H9 (cell line): Measurements from ENCODE around the gene SLC7A9. TPM values are rescaled to one million over a fixed set of nuclear protein-coding genes. Genes with fewer than 3 reads are reported as not detected.

Source experiments
- DNase-seq: peaks from one replicate; pipeline ENCODE4 v3.0.0-alpha.2; 2017
- H2AFZ ChIP-seq: one replicate; pipeline ENCODE4 v1.6.1; 2013; ENCODE audit warnings: mild to moderate bottlenecking, low read length, control low read depth, moderate library complexity
- H2AK5ac ChIP-seq: 2 replicates; pipeline ENCODE4 v1.6.1; 2013; ENCODE audit warnings: low read length, control low read depth, mixed read lengths; ENCODE audit not compliant: insufficient read length
- H2BK120ac ChIP-seq: one replicate; pipeline ENCODE4 v1.6.1; 2013; ENCODE audit warnings: low read depth, mild to moderate bottlenecking, low read length, control low read depth, inconsistent platforms; ENCODE audit not compliant: poor library complexity, severe bottlenecking
- H2BK12ac ChIP-seq: 2 replicates; pipeline ENCODE4 v1.6.1; 2013; ENCODE audit warnings: low read length, control low read depth, mixed read lengths, low read depth; ENCODE audit not compliant: insufficient read length
- H2BK15ac ChIP-seq: 2 replicates; pipeline ENCODE4 v1.6.1; 2013; ENCODE audit warnings: low read depth, low read length, control low read depth
- H2BK20ac ChIP-seq: one replicate; pipeline ENCODE4 v1.6.1; 2013; ENCODE audit warnings: low read depth, mild to moderate bottlenecking, low read length, control low read depth, inconsistent platforms; ENCODE audit not compliant: poor library complexity, severe bottlenecking
- H2BK5ac ChIP-seq: 2 replicates; pipeline ENCODE4 v1.6.1; 2013; ENCODE audit warnings: low read length, control low read depth, mixed read lengths; ENCODE audit not compliant: insufficient read length
- H3K14ac ChIP-seq: 2 replicates; pipeline ENCODE4 v1.6.1; 2013; ENCODE audit warnings: low read length, control low read depth; ENCODE audit not compliant: insufficient read depth
- H3K18ac ChIP-seq: 2 replicates; pipeline ENCODE4 v1.6.1; 2013; ENCODE audit warnings: low read depth, mild to moderate bottlenecking, mixed read lengths, low read length, control low read depth; ENCODE audit not compliant: insufficient read length
- H3K23ac ChIP-seq: 2 replicates; pipeline ENCODE4 v1.6.1; 2013; ENCODE audit warnings: low read length, control low read depth, mixed read lengths, low read depth; ENCODE audit not compliant: insufficient read length
- H3K23me2 ChIP-seq: 2 replicates; pipeline ENCODE4 v1.6.1; 2013; ENCODE audit warnings: low read depth, mild to moderate bottlenecking, mixed read lengths, low read length, control low read depth; ENCODE audit not compliant: insufficient read length, poor library complexity, severe bottlenecking
- H3K27ac ChIP-seq: 2 replicates; pipeline ENCODE4 v1.5.1; 2013; ENCODE audit warnings: low read length, control low read depth, mixed read lengths, low read depth; ENCODE audit not compliant: insufficient read length
- H3K27me3 ChIP-seq: 2 replicates; pipeline ENCODE4 v1.6.1; 2013; ENCODE audit warnings: low read length, control low read depth, inconsistent platforms; ENCODE audit not compliant: insufficient read depth
- H3K4ac ChIP-seq: 2 replicates; pipeline ENCODE4 v1.6.1; 2013; ENCODE audit warnings: low read depth, mild to moderate bottlenecking, control low read depth, inconsistent platforms, low read length, moderate library complexity
- H3K4me1 ChIP-seq: 2 replicates; pipeline ENCODE4 v1.6.1; 2013; ENCODE audit warnings: low read length, control low read depth, inconsistent platforms; ENCODE audit not compliant: insufficient read depth
- H3K4me2 ChIP-seq: 2 replicates; pipeline ENCODE4 v1.6.1; 2013; ENCODE audit warnings: low read length, control low read depth, mixed read lengths; ENCODE audit not compliant: insufficient read length, insufficient read depth
- H3K56ac ChIP-seq: 2 replicates; pipeline ENCODE4 v1.6.1; 2013; ENCODE audit warnings: low read depth, mild to moderate bottlenecking, mixed read lengths, low read length, control low read depth; ENCODE audit not compliant: insufficient read length
- H3K79me1 ChIP-seq: 2 replicates; pipeline ENCODE4 v1.6.1; 2013; ENCODE audit warnings: low read depth, mild to moderate bottlenecking, moderate library complexity, low read length, control low read depth, inconsistent platforms; ENCODE audit not compliant: insufficient read depth, poor library complexity, severe bottlenecking
- H3K79me2 ChIP-seq: 2 replicates; pipeline ENCODE4 v1.6.1; 2013; ENCODE audit warnings: low read length, control low read depth, inconsistent platforms; ENCODE audit not compliant: insufficient read depth
- H3K9ac ChIP-seq: 2 replicates; pipeline ENCODE4 v1.6.1; 2013; ENCODE audit warnings: low read length, control low read depth, mixed read lengths; ENCODE audit not compliant: insufficient read length; ENCODE audit errors: extremely low read depth
- H3K9me3 ChIP-seq: one replicate; pipeline ENCODE4 v1.6.1; 2013; ENCODE audit warnings: low read depth, low read length, inconsistent platforms; ENCODE audit not compliant: control insufficient read depth
- H3T11ph ChIP-seq: one replicate; pipeline ENCODE4 v1.6.1; 2013; ENCODE audit warnings: mild to moderate bottlenecking, low read length, control low read depth, inconsistent platforms
- H4K20me1 ChIP-seq: one replicate; pipeline ENCODE4 v1.6.1; 2013; ENCODE audit not compliant: control insufficient read depth, insufficient read length, insufficient read depth
- H4K5ac ChIP-seq: 2 replicates; pipeline ENCODE4 v1.6.1; 2013; ENCODE audit warnings: low read depth, mild to moderate bottlenecking, mixed read lengths, low read length, control low read depth; ENCODE audit not compliant: insufficient read length
- H4K8ac ChIP-seq: replicated peaks from 2 replicates; pipeline ENCODE4 v1.6.1; 2013; ENCODE audit warnings: low read length, control low read depth, mixed read lengths, low read depth; ENCODE audit not compliant: insufficient read length
- H4K91ac ChIP-seq: 2 replicates; pipeline ENCODE4 v1.6.1; 2013; ENCODE audit warnings: low read depth, mild to moderate bottlenecking, moderate library complexity, mixed read lengths, low read length, control low read depth; ENCODE audit not compliant: insufficient read length
- H3K27ac Mint-ChIP-seq, 3 experiments: 2 replicates in 2 of 3; 3 replicates in 1 of 3; pipeline ENCODE4 v1.8.0; 2020 to 2021; ENCODE audit warnings: mixed read lengths in 3 of 3, mild to moderate bottlenecking in 1 of 3, moderate library complexity in 1 of 3
- H3K27me3 Mint-ChIP-seq: 2 replicates; pipeline ENCODE4 v1.8.0; 2021; ENCODE audit warnings: low read depth, mild to moderate bottlenecking, moderate library complexity, mixed read lengths
- H3K36me3 Mint-ChIP-seq, 3 experiments: 2 replicates in 2 of 3; 3 replicates in 1 of 3; pipeline ENCODE4 v1.8.0; 2020 to 2021; ENCODE audit warnings: low read depth in 3 of 3, mixed read lengths in 3 of 3; ENCODE audit not compliant: insufficient read depth in 1 of 3
- H3K4me1 Mint-ChIP-seq, 2 experiments: 2 replicates each; pipeline ENCODE4 v1.8.0; 2020; ENCODE audit warnings: mixed read lengths in 2 of 2
- H3K4me3 Mint-ChIP-seq, 2 experiments: 2 replicates in 1 of 2; 3 replicates in 1 of 2; pipeline ENCODE4 v1.8.0; 2020 to 2021; ENCODE audit warnings: mild to moderate bottlenecking in 2 of 2, mixed read lengths in 2 of 2, moderate library complexity in 1 of 2
- H3K9me3 Mint-ChIP-seq, 2 experiments: 2 replicates in 1 of 2; 3 replicates in 1 of 2; pipeline ENCODE4 v1.8.0; 2020; ENCODE audit warnings: mild to moderate bottlenecking in 2 of 2, mixed read lengths in 2 of 2, moderate library complexity in 1 of 2
- CTCF ChIP-seq: fragments of 200-600 bp; sonication (generic); conservative IDR thresholded peaks from 3 replicates; pipeline ENCODE4 v1.8.0; 2021; ENCODE audit warnings: antibody characterized with exemption, mild to moderate bottlenecking
- WGBS: extraction: QIAGEN DNeasy Blood & Tissue Kit; methylation state at CpG from one replicate; pipeline ENCODE4 v1.1.7; 2013; ENCODE audit warnings: missing lambda C conversion rate, low lambda C conversion rate, mixed read lengths; ENCODE audit not compliant: insufficient read length; ENCODE audit errors: extremely low coverage; 5-methylcytosine and 5-hydroxymethylcytosine counted together
- total RNA-seq: library from RNA; stranded (reverse); gene quantifications from 2 replicates; pipeline ENCODE4 v1.2.1, GENCODE V29; 2021

SLC7A9 gene
- total RNA-seq, 1 experiment from 2014 or later, result not detected

GRCh38 chr19:32916969-32917615, 47.5 kb upstream of the SLC7A9 start:
- H3K27me3 Mint-ChIP-seq, result no peaks in the 10 kb centered on the region
- no peak for DNase-seq
- no peak overlapping the region for H3K27ac ChIP-seq

More at GRCh38 chr19:32916969-32917615, 47.5 kb upstream of the SLC7A9 start:
- H3K18ac ChIP-seq, result no peak overlapping the region
- WGBS, result no CpG with 5 or more reads among the region's 4 CpGs
- H2BK15ac ChIP-seq, result no peak overlapping the region
- no peak overlapping the region for H4K8ac ChIP-seq
- H2BK120ac ChIP-seq, result no peak overlapping the region
- H3K4me1 ChIP-seq, result peaks cover 6% of the 10 kb centered on the region; the same call in 1 of the 2 replicates
- no peak overlapping the region for H3K9ac ChIP-seq
- no peaks in the 10 kb centered on the region for H4K20me1 ChIP-seq
- no peak overlapping the region for H3K14ac ChIP-seq
- no peaks in the 10 kb centered on the region for H3K9me3 Mint-ChIP-seq
- H3K9me3 ChIP-seq, result no peaks in the 10 kb centered on the region
- no peak overlapping the region for H2BK12ac ChIP-seq
- no peak overlapping the region for H3K4me3 Mint-ChIP-seq
- peak overlapping the region; percentile 25 to 91 (median 84); a peak in 4 of 7 replicates for H3K27ac Mint-ChIP-seq
- TF ChIP-seq CTCF, result no peak
- H3K4me2 ChIP-seq, result no peak overlapping the region
- H3T11ph ChIP-seq, result no peak overlapping the region
- no peak overlapping the region for H3K56ac ChIP-seq
- H2BK5ac ChIP-seq, result no peak overlapping the region
- no peak overlapping the region for H3K4ac ChIP-seq
- H3K36me3 Mint-ChIP-seq, result peaks cover 1 to 12% (median 4%) of the 10 kb centered on the region in 3 experiments; a peak in 5 of 7 replicates
- no peak overlapping the region for H3K23ac ChIP-seq
- no peaks in the 10 kb centered on the region for H3K23me2 ChIP-seq
- no peak overlapping the region for H4K91ac ChIP-seq
- no peak overlapping the region for H2BK20ac ChIP-seq
- H4K5ac ChIP-seq, result no peak overlapping the region
- H3K27me3 ChIP-seq, result no peaks in the 10 kb centered on the region
- peaks cover 17 to 20% of the 10 kb centered on the region in 2 experiments for H3K4me1 Mint-ChIP-seq
- no peaks in the 10 kb centered on the region for H3K79me1 ChIP-seq
- no peaks in the 10 kb centered on the region for H3K79me2 ChIP-seq
- no peak overlapping the region for H2AK5ac ChIP-seq
- H2AFZ ChIP-seq, result no peak overlapping the region
